ENCODE results near the gene ACTR2.
"Not testable (repeated sequence)": the region's sequence is repeated elsewhere in the genome, so short reads cannot be mapped to it uniquely, and the experiment has no call there.

ACTR2 gene

DNA sequence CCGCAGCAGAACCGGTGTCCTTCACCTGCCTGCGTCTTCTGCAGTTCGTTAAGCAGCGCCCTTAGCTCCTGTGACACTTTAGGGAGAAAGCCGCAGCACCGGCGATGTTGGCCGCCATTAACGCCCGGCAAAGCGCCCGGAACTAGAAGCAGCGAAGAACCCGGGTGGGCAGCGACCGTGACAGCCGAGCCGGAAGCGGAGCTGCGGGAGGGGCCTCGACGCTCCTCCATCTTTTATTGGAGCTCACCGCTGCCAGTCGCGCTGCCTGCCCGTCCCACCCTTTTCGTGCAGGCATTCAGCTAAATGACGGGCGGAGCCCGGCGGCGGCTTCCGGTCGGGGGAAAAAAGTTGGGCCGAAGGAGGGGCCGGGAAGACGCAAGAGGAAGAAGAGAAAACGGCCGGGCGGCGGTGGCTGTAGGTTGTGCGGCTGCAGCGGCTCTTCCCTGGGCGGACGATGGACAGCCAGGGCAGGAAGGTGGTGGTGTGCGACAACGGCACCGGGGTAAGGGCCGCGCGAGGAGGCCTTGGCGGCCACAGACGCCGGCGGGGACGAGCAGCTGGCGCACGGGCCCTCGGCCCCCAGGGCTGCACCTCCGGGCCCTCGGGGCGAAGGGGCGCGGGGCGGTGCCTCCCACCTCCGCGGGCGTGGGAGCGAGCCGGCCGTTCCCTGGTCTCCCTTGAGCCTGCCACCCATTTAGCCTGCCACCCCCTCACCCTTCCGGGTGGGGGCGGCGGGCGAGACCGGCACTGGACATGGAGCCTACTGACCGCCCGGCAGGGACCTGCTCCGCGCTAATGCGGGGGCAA is at the start of gene ACTR2:
ACTR2 (plus strand) TSS at position 376 of the 807 bp plus-strand sequence; CDS start at position 455, 79 bp downstream.
- in situ Hi-C loops (cut with MboI; ENCODE audit: low sequenced_read_pairs), result no loop called here

DNA sequence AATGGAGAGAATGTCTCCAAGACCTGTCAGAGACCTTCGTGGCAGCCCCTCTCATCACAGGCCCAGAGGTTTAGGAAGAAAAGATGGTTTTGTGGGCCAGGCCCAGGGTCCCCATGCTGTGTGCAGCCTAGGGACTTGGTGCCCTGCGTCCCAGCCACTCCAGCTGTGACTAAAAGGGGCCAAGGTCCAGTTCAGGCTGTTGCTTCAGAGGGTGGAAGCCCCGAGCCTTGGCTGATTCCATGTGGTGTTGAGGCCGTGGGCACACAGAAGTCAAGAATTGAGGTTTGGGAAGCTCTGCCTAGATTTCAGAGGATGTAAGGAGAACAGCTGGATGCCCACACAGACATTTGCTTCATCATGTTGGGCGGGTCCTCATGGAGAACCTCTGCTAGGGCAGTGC is 45.1 kb upstream of the ACTR2 start:
- in situ Hi-C loops (cut with MboI; ENCODE audit: low sequenced_read_pairs), result no loop called here

DNA sequence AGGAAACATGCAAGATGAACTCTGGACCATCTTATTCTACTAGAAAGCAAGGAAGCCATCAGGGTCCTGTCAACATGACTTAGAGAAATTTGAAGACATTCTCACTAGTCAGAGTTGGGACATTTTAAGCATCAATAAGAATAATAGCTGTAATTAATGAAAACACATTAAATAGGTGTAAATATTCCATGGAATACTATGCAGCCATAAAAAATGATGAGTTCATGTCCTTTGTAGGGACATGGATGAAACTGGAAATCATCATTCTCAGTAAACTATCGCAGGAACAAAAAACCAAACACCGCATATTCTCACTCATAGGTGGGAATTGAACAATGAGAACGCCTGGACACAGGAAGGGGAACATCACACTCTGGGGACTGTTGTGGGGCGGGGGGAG is 44.2 kb upstream of the ACTR2 start:
- in situ Hi-C loops (cut with MboI; ENCODE audit: low sequenced_read_pairs), result not testable (repeated sequence)

DNA sequence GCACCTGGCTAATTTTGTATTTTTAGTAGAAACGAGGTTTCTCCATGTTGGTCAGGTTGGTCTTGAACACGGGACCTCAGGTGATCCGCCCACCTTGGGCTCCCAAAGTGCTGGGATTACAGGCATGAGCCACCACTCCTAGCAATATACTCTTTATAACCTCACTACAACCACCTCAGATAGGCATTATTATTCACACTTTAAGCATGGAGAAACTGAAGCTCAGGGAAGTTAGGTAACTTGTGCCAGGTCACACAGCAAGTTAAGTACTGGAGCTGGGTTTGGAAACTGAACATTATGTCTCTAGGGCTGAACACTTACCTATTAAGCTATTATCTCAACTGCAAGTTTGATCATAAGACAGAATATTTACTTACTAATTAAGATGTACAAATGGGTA is 42.6 kb upstream of the ACTR2 start:
- in situ Hi-C loops (cut with MboI; ENCODE audit: low sequenced_read_pairs), result no loop called here

DNA sequence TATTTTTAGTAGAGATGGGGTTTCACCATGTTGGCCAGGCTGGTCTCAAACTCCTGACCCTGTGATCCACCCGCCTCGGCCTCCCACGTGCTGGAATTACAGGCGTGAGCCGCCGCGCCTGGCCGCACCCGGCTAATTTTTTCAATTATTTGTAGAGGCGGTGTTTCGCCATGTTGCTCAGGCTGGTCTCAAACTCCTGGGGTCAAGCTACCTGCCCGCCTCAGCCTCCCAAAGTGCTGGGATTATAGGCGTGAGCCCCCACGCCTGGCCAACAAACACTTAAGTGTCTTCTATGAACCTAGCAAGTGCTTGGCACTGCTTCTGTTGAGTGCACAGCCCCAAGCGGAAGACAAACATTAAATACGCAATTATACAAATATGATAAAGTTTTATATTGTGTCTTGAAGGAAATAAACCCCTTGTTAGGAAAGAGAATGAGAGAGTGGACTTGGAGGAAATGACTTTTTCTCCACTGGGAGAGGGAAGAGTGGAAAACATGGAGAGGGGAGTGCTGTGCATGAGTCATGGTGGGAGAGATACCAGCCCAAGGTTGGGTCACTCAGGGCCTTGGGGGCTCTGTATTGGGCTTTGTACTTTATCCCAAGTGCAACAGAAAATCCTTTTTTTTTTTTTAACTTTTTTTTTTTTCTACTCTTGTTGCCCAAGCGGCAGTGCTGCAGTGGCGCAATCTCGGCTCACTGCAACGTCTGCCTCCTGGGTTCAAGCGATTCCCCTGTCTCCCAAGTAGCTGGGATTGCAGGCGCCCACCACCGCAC is 41.4 kb upstream of the ACTR2 start:
- in situ Hi-C loops (cut with MboI; ENCODE audit: low sequenced_read_pairs), result no loop called here

DNA sequence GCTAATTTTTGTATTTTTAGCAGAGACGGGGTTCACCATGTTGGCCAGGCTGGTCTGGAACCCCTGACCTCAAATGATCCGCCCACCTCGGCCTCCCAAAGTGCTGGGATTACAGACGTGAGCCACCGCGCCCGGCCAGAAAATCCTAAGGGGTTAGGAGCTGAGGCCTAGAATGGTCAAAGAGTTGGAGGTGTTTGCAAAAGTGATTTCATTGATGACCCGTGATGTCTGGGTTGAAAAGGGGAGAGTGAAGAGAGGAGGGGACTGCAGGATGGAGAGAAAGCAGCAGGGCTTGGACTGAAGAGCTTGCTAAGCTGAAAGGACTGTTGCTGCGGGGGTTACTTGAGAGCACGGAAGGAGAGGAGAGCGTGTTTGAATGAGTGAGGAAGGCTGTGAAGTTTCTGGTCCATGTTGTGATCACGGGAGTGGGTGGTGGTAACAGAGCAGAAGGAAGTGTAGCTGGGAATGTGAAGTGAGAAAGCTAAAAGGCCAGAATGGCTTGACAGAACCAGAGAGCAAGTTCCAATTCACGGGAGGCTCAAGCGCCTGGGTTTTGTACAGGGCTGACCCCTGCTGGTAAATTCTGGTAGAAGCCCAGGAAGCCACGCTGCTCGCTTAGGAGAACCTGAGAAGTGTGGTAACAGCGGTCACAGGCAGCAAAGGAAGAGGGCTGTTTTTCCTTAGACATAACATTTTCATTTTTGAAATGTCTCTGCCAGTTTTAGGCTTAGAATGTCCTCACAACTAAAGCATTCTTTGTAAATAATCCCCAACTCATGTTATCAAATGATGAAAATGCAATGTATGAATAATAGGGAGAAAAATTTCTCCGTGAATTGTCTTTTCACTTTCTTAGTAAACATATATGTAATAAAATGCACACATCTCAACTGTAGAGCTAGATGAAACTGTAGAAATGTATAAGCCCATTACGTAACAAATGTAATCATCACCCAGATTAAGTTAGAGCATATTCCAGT is 40.5 kb upstream of the ACTR2 start:
- in situ Hi-C loops (cut with MboI; ENCODE audit: low sequenced_read_pairs), result no loop called here

DNA sequence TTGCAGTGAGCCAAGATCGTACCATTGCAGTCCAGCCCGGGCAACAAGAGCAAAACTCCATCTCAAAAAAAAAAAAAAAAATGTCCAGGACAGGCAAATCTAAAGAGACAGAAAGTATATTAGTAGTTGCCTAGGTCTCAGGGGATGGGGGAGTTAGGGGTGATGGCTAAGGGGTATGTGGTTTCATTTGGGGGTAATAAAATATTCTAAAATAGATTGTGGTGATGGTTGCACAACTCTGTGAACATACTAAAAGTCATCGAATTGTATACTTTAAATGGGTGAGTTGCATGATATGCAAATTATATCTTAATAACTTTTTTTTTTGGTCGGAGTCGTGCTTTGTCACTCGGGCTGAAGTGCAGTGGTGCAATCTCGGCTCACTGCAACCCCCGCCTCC is 34.2 kb upstream of the ACTR2 start:
- in situ Hi-C loops (cut with MboI; ENCODE audit: low sequenced_read_pairs), result no loop called here

DNA sequence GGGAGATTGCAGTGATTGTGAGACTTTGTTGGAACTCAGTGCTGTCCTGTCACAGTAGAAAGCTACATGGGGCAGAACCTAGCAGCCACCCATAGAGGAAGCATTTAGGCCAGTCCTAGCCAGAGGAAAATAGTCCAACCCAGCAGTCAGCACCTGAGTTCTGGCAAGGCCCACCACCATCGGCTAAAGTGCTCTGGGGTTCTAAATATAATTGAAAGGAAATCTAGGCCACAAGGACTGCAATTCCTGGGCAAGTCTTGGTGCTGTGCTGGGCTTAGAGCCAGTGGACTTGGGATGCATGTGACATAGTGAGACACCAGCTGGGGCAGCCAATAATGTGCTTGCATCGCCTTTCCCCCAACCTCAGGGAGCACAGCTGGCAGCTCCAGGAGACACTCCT is 28.9 kb upstream of the ACTR2 start:
- in situ Hi-C loops (cut with MboI; ENCODE audit: low sequenced_read_pairs), result no loop called here

DNA sequence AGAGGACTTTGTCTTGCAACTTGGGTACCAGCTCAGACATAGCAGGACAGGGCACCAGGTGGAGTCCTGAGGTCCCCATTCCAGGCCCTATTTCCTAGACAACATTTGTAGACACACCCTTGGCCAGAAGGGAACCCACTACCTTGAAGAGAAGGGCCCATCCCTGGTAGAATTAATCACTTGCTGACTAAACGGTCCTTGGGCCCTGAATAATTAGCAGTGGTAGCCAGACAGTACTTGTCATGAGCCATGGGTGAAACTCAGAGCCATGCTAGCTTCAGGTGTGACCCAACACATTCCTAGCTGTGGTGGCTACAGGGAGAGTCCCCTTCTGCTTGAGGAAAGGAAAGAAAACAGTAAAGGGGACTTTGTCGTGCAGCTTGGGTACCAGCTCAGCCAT is 28.5 kb upstream of the ACTR2 start:
- in situ Hi-C loops (cut with MboI; ENCODE audit: low sequenced_read_pairs), result no loop called here

DNA sequence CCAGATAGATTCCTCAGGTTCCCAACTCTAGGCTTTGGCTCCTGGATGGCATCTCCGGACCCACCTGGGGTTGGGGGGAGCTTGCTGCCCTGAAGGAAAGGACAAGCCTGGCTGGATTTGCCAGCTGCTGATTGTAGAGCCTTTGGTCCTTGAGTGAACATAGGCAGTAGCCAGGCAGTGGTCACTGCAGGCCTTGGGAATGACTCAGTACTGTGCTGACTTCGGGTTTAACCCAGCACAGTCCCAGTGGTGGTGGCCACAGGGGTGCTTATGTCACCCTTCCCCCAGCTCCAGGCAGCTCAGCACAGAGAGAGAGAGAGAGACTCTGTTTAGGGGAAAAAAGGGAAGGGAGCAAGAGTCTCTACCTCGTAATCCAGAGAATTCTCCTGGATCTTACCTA is 27.7 kb upstream of the ACTR2 start:
- in situ Hi-C loops (cut with MboI; ENCODE audit: low sequenced_read_pairs), result no loop called here

DNA sequence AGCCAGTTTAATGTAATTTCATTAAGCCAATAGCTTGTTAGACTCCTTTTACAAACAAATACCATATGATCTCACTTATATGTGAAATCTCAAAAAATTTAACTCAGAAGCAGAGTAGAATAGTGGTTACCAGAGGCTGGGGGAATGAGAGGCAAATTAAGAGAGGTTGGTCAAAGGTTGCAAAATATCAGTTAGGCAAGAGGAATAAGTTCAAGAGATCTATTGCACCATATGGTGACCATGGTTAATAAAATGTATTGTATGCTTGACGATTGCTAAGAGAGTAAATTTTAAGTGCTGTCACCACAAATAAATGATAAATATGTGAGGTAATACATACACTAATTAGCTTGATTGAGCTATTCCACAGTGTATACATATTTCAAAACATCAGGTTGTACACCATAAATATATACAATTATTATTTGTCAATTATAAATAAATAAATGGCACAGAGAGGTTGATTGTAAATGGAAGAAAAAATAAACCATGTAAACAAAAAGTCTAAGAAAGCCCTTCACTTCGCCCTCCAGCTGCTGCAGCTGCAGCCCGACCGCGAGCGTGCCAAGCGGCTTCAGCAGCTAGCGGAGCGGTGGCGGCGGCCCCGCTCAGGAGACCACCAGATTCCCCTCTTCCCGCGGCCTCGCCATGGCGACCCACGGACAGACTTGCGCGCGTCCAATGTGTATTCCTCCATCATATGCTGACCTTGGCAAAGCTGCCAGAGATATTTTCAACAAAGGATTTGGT is 23.0 kb upstream of the ACTR2 start:
- in situ Hi-C loops (cut with MboI; ENCODE audit: low sequenced_read_pairs), result no loop called here

DNA sequence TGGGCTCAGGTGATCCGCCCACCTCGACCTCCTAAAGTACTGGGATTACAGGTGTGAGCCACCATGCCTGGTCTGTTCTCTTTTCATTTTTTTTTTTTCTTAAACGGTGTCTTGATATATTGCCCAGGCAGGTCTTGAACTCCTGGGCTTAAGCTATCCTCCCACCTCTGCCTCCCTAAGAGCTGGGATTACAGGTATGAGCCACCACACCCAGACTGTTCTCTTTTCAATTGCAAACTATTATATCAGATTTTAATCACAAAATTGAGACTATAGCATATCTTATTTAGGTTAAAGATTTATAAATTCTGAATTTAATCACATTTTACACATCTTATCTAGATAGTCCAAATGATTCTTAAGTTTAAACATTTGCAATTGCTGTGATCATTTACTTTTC is 15.5 kb upstream of the ACTR2 start:
- in situ Hi-C loops (cut with MboI; ENCODE audit: low sequenced_read_pairs), result no loop called here

DNA sequence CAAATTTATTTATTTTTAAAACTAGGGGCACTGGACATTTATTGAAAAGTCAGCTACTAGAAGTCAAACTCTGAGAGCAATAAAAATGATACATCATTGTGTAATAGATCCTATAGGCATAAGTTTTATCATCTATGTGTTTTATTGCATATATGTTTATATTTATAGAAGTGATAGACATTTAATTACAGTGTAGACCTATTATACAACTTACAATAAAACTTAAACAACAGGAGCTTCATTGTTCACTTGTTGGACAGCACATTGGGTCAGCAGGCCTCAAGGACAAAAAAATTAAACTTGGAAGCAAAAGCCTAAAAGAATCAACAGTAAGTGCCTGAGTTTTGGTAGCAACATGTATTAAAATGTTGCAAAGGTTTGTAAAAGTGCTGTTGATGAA is 15.0 kb upstream of the ACTR2 start:
- in situ Hi-C loops (cut with MboI; ENCODE audit: low sequenced_read_pairs), result no loop called here

DNA sequence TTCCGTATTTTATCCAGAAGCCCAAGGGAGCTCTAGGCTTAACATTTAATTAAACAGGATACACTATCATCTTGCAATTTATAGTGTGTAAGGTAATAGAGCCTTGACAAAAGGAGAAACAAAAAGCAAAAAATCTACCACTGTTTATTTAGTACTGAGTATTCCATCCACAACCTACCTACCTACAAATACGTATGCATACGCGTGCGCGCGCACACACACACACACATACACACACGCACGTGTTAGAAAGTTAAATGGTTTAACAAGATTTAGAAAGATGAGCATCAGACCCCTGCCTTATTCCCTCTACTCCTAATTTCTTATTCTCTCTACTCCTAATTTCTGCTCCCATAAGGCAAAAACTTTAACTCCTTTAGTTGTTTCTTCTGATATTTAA is 14.6 kb upstream of the ACTR2 start:
- in situ Hi-C loops (cut with MboI; ENCODE audit: low sequenced_read_pairs), result no loop called here

DNA sequence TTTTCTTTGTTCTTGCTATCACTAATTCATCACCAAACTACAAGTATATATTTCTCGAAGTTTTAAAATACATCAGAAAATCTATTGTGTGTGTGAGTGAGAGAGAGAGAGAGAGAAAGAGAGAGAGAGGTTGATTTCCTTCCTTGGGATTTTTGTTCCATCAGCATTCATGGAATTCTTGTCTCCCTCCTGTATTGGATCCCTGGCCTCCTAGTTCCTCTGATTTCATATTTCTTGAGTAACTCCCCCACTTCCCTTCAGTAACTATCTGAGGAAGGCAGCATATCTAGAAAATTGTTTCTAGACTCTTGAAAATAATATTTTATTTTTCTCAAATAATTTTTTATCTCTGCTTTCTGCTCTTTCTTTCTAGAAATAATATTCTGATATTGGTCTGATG is 13.3 kb upstream of the ACTR2 start:
- in situ Hi-C loops (cut with MboI; ENCODE audit: low sequenced_read_pairs), result no loop called here

DNA sequence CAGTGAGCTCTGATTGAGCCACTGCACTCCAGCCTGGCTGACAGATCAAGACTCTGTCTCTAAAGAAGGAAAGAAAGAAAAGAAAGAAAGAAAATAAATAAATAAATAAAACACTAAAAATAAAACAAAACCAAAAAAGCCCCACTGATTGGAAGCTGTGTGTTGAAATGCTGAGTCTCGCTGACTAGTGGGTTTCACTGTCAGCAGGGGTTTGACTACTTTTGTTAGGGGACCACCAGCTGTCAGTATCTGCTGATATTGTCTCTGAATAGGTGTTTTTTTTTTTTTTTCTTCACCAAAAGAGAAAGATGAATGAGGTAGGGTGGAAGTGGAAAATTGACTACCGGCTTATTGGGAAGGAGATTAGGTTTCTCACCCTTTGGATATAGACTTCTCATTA is 12.8 kb upstream of the ACTR2 start:
- in situ Hi-C loops (cut with MboI; ENCODE audit: low sequenced_read_pairs), result no loop called here

DNA sequence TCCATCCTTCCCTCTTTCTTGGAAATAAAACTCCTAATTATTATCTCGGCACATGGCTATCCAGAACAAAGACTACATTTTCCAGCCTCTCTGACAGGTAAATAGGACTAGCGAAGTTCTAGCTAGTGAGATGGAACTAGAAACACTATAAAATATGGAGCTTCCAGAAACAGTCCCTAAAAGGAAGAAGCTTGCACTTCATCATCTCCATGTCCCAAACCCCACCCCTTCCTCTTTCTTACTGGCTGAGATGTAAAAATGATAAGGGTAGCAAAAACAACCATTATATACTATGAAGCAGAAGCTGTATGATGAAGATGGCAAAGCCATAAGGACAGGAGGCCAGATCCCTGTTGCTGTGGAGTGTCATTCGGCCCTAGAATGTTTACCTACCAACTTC is 11.7 kb upstream of the ACTR2 start:
- in situ Hi-C loops (cut with MboI; ENCODE audit: low sequenced_read_pairs), result no loop called here

DNA sequence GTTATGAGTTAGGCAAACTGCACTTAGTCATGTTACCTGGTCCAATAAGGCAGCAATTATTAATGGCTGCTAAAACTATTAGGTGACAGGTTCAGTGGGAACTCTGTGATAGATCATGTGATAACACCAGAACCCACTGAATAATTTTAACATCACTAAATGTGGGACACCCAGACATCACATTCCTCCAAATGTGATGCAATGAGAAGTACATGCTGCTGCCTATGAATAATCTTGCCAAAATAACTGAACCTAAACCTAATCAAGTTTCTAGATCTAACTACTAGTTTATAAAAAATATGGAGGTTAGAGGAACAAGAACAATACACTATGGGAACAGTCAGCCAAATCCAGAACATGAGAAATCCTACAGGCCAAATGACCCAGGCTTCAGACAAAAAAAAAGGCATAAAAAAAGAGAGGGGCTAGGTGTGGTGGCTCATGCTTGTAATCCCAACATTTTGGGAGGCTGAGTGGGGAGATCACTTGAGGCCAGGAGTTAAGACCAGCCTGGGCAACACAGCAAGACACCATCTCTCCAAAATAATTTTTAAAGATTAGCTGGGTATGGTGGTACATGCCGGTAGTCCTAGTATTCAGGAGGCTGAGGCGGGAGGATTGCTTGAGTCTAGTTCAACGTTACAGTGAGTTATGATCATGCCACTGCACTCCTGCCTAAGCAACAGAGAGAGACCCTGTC is 7.0 kb upstream of the ACTR2 start:
- in situ Hi-C loops (cut with MboI; ENCODE audit: low sequenced_read_pairs), result no loop called here

DNA sequence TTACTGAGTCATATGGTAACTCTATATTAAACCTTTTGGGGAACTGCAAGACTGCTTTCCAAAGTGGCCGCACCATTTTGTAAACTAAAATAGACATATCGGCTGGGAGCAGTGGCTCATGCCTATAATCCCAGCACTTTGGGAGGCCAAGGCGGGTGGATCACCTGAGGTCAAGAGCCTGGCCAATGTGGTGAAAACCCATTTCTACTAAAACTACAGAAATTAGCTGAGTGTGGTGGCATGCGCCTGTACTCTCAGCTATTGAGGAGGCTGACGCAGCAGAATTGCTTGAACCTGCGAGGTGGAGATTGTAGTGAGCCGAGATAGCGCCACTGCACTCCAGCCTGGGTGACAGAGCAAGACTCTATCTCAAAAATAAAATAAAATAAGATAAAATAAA is 6.4 kb upstream of the ACTR2 start:
- in situ Hi-C loops (cut with MboI; ENCODE audit: low sequenced_read_pairs), result not testable (repeated sequence)

DNA sequence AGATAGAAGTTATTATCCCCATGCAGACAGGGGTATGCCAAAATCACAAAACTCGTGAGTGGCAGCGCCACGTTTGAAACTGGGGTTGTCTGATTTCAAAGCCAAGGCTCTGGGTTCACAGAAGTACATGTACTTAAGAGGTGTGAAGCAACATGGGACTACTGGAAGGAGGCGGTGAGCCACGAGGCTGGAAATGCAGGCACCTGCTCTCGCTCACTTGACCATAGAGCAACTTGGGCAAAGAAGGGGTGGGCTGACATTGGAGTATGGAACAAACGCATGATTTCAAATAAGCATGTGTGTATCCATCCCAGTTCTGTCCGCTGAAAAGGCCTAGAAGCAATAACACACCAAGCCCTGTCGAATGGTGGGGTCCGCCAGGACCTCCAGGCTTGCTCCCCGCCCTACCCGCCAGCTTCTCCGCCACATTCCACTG is 593 bp upstream of the ACTR2 start:
- in situ Hi-C loops (cut with MboI; ENCODE audit: low sequenced_read_pairs), result no loop called here

Data from hTERT RPE-1 (cell line).